Kasumi-1 (cell line): Measurements from ENCODE around the gene P2RX2.

ENCODE experiments used
- DNase-seq, 2 experiments: peaks; one replicate each; lab custom pipeline; 2025; lab: John Stamatoyannopoulos, UW

Gene P2RX2

GRCh38 chr12:132662901-132663755 is 44.6 kb downstream of the P2RX2 start:
- peak; percentile 31 to 61 for DNase-seq

DNA sequence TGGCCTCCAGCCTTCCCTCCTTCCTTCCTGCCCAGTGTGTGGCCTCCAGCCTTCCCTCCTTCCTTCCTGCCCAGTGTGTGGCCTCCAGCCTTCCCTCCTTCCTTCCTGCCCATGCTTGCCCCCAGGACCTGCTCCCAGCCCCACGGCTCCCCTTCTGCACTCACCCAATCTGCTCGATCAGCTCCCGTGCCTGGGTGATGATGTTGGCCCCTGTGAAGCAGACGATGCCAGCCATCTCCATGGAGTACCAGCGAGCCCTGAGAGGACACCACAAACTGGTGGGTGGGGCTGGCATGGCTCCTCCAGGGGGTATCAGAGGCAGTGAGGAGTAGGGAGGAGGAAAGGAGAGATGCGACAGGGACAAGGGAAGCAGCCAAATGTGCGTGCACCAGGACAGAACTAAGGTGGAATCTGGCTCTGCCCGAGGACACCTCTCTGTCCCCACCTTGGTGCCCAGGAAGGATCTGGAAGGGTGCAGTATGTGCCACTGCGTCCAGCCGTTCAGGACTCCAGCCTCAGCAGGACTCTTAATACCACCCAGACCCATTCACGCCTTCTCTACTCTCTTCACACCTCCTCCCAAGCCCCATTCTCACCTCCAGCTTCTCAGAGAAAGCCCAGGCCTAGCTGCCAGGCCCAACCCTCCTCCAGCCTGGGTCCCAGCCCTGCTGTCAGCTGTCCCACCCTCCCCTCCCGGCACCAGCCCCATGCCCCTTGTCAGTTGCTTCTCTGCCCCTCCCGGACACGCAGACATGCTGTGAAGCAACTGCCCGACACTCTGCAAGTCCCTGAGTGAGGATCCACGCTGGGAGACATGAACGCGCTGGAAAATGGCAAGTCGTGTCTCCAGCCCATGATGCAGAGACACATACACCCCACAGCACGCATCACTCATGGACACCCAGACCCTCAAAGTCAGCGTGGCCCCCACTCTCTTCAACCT is 45.9 kb downstream of the P2RX2 start:
- DNase-seq: peak; percentile 61 to 77

DNA sequence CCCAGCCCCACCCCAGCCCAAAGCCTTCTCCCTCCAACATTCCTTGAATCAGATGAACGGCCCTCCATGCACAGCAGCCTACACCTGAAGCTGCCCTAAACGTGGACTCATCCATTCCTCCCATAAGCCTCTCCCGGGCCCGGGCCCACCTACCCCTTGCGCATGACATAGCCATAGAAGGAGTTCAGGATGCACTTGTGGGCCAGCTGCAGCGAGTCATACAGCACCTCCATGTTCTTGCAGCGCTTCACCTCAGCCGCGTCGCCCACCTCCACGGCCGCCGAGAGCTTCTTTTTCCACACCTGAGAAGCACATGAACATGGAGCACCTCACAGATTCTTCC is 46.5 kb downstream of the P2RX2 start:
- DNase-seq: no peak

GRCh38 chr12:132665794-132666193 is 47.2 kb downstream of the P2RX2 start:
- no peak for DNase-seq

DNA sequence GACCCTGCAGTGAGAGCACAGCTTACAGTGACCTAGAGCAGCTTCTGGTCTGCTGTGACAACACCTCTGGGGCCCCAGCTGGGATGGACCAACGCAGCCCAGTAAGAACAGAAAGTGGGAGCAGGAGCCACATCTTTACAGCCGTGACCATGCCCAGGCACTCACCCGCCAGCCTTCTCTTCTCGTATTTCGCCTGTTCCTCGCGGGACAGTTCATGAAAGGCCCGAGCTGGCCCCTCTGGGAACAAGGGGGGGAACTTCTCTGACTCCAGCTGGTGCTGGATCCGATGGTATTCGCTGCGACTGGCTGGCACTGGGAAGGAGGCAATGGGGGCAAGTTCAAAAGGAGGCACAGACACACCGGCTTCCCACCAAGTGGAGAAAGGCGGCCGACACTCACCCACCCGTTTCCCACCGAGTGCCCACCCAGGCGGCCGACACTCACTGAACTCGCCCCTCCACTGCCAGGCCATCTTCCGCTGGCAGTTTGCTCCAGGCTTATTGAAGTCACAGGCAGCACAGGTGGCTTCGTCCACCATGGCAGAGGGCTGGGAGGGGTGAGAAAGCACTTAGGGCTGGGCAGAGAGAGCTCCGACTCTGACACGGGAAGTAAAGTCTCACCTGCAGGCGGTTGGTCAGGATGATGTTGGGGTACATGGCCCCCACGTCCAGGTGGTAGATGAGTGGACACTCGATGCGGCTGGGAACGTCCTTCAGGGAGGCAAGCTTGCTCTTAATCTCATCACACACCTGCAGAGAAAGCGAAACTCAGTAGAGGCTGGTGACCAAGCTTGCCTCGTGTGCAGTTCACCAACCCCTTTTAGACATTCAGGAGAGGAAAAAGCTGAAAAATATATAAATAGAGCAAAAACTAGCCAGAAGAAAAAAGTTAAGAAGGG is 49.9 kb downstream of the P2RX2 start:
- DNase-seq: no peak

GRCh38 chr12:132669166-132669879 is 50.7 kb downstream of the P2RX2 start:
- no peak for DNase-seq
